ENCODE measurements around the gene INS.

INS gene

DNA sequence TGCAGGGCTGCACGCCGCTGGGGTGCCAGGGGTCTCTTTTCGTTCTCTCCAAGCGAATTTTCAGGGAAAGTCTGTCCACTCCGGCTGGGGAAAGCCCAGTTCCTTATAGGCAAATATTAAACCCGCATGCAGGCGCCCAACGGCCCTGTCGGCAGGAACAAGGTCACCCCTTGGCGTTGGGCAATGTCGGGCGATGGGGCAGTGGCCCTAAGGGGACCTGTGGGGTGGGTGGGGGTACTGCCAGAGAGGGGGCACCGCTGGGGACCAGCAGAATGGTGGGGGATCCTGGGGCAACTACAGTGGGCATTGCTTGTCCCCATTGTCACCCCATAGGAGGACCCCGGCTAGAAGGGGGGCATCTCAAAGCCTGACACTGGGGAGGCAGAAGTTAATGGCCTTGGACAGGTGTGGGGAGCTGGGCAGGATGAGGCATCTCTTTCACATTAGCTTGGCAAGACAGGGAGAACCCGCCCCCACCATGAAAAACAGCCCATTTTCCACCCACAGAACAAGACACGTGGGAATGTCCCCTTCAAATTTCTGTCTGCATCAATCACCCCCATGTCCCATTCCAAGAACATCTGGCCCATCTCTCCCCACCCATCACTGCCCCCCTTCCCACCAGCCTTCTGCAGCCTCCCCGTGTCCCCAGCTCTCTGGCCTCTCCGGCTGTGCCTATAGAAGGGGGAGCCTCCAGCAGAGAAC lies 16.3 kb downstream of the INS start:
- no peak overlapping the region for H3K27ac ChIP-seq (replicated peaks)
- no peak overlapping the region for H3K4me3 ChIP-seq (replicated peaks; ENCODE audit: insufficient read depth, low read length)
- peaks cover 86% of the 10 kb centered on the region for H3K27me3 ChIP-seq (ENCODE audit: insufficient read depth, poor library complexity, severe bottlenecking)
- TF ChIP-seq, protein P1, sequence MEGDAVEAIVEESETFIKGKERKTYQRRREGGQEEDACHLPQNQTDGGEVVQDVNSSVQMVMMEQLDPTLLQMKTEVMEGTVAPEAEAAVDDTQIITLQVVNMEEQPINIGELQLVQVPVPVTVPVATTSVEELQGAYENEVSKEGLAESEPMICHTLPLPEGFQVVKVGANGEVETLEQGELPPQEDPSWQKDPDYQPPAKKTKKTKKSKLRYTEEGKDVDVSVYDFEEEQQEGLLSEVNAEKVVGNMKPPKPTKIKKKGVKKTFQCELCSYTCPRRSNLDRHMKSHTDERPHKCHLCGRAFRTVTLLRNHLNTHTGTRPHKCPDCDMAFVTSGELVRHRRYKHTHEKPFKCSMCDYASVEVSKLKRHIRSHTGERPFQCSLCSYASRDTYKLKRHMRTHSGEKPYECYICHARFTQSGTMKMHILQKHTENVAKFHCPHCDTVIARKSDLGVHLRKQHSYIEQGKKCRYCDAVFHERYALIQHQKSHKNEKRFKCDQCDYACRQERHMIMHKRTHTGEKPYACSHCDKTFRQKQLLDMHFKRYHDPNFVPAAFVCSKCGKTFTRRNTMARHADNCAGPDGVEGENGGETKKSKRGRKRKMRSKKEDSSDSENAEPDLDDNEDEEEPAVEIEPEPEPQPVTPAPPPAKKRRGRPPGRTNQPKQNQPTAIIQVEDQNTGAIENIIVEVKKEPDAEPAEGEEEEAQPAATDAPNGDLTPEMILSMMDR (IDR thresholded peaks at IDR 0.05; ENCODE audit: insufficient read depth, low read length): no peak
- TF ChIP-seq SPI1 (IDR thresholded peaks at IDR 0.05; ENCODE audit: borderline replicate concordance, low read depth) (no peak), GABPA (IDR thresholded peaks at IDR 0.05; ENCODE audit: low read depth) (no peak), POLR2AphosphoS5 (IDR thresholded peaks at IDR 0.05; ENCODE audit: low read depth) (no peak)
- TF ChIP-seq, protein P2, sequence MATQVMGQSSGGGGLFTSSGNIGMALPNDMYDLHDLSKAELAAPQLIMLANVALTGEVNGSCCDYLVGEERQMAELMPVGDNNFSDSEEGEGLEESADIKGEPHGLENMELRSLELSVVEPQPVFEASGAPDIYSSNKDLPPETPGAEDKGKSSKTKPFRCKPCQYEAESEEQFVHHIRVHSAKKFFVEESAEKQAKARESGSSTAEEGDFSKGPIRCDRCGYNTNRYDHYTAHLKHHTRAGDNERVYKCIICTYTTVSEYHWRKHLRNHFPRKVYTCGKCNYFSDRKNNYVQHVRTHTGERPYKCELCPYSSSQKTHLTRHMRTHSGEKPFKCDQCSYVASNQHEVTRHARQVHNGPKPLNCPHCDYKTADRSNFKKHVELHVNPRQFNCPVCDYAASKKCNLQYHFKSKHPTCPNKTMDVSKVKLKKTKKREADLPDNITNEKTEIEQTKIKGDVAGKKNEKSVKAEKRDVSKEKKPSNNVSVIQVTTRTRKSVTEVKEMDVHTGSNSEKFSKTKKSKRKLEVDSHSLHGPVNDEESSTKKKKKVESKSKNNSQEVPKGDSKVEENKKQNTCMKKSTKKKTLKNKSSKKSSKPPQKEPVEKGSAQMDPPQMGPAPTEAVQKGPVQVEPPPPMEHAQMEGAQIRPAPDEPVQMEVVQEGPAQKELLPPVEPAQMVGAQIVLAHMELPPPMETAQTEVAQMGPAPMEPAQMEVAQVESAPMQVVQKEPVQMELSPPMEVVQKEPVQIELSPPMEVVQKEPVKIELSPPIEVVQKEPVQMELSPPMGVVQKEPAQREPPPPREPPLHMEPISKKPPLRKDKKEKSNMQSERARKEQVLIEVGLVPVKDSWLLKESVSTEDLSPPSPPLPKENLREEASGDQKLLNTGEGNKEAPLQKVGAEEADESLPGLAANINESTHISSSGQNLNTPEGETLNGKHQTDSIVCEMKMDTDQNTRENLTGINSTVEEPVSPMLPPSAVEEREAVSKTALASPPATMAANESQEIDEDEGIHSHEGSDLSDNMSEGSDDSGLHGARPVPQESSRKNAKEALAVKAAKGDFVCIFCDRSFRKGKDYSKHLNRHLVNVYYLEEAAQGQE (IDR thresholded peaks at IDR 0.05; ENCODE audit: insufficient replicate concordance, low read depth): no peak
- DNase-seq (ENCODE audit: low read depth in 1 of 2, low spot score in 1 of 2): no peak

DNA sequence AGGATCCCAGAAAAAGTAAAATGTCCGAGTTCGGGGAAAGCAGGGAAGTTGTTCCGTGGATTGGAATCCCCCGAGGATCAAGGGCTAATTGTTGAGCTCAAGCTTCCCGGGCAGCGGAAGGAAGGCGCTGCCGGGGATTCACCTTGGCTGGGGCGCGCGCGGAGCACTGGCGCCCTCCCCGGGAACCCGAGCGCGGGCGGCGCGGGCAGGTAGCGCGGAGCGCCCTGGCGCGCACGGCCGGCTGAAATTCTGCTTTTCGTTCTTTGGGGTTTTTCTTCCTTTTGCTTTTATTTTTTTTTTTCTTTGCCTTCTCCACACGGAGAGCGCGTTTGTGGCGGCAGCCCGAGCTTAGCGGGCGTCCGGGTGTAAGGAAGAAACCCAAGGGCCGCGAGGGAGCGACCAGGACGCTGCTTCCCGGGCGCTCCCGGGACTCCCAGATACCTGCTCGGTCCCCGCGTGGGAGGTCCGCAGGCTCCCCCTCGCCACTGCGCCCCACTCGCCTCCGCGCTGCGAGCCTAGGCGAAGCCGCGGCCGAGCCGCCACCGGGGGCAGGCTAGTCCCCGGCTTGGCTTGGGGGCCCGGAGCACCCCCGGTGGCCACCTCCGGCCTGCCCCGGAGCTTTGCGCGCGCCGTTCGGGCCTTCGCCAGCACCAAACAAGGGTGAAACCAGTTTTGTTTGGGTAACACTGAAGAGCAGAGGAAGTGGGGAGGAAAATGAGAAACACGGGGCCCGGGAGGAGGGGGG lies 17.0 kb downstream of the INS start:
- no peak for DNase-seq (ENCODE audit: low read depth in 1 of 2, low spot score in 1 of 2)
- no peak overlapping the region for H3K27ac ChIP-seq (replicated peaks)
- no peak overlapping the region for H3K4me3 ChIP-seq (replicated peaks; ENCODE audit: insufficient read depth, low read length)
- H3K27me3 ChIP-seq (ENCODE audit: insufficient read depth, poor library complexity, severe bottlenecking): peaks cover 84% of the 10 kb centered on the region
- TF ChIP-seq SPI1 (IDR thresholded peaks at IDR 0.05; ENCODE audit: borderline replicate concordance, low read depth) (no peak), POLR2AphosphoS5 (IDR thresholded peaks at IDR 0.05; ENCODE audit: low read depth) (no peak), GABPA (IDR thresholded peaks at IDR 0.05; ENCODE audit: low read depth) (no peak)
- TF ChIP-seq, protein P1 (IDR thresholded peaks at IDR 0.05; ENCODE audit: insufficient read depth, low read length): no peak
- TF ChIP-seq, protein P2 (IDR thresholded peaks at IDR 0.05; ENCODE audit: insufficient replicate concordance, low read depth): no peak

DNA sequence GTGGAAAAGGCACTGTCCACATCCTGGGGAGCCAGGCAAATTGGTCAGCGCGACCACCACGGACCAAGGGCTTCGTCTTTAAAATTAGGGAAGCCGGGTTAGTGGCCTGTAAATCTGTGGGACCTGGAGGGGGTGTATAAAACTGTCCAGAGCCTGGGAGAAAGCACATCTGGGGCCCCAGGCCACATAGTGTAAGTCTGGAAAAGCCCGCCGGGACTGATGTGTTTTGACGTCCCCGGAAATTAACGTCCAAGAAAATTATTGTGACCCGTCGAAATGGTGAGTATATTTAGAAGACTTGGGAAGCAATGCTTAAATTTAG lies 17.6 kb downstream of the INS start:
- Histone ChIP-seq H3K4me3 (replicated peaks; ENCODE audit: insufficient read depth, low read length) (no peak overlapping the region), H3K27me3 (ENCODE audit: insufficient read depth, poor library complexity, severe bottlenecking) (peaks cover 79% of the 10 kb centered on the region), H3K27ac (replicated peaks) (no peak overlapping the region)
- TF ChIP-seq POLR2AphosphoS5 (IDR thresholded peaks at IDR 0.05; ENCODE audit: low read depth) (no peak), GABPA (IDR thresholded peaks at IDR 0.05; ENCODE audit: low read depth) (no peak)
- DNase-seq (ENCODE audit: low read depth in 1 of 2, low spot score in 1 of 2): no peak

DNA sequence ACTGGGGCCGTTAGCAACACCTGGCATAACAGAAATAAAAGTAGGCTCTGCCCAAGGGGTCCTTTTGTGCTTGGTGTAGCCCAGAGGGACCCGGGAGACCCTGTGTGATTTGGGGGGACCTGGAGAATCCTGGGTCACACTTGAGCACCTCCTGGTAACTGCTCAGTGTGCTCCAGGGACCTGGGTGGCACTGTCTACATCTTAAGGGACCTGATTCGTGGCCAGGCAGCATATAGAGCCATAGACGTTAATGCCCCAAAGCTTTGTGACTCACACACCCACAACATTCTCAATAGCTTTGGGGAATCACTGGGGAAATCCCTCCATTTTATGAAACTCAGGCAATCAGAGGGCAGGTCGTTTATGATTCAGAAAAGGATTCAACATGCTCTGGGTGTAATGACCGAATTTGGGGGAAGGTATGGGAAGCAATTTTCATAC lies 18.2 kb downstream of the INS start:
- Histone ChIP-seq H3K4me3 (replicated peaks; ENCODE audit: insufficient read depth, low read length) (no peak overlapping the region), H3K27ac (replicated peaks) (no peak overlapping the region), H3K27me3 (ENCODE audit: insufficient read depth, poor library complexity, severe bottlenecking) (peaks cover 74% of the 10 kb centered on the region)
- no peak for DNase-seq (ENCODE audit: low read depth in 1 of 2, low spot score in 1 of 2)
- TF ChIP-seq, protein P1 (IDR thresholded peaks at IDR 0.05; ENCODE audit: insufficient read depth, low read length): no peak
